A549 (cell line): ENCODE data around the gene MAP1S.
A peak's percentile ranks its signal among the peaks of the same experiment; 100 is the strongest.

Experiments used
- CEBPB ChIP-seq, 2 experiments: fragments of >200 bp in 1 of 2; sonication (Bioruptor Twin) in 1 of 2; formaldehyde crosslinking in 1 of 2; IDR thresholded peaks; 2 replicates each; pipeline ENCODE4 v1.6.1; 2012 to 2016
- CTCF ChIP-seq: fragments of >200 bp; sonication (Bioruptor Twin); formaldehyde crosslinking; IDR thresholded peaks from 3 replicates; pipeline ENCODE4 v1.5.1; 2016
- HES2 ChIP-seq: fragments of >200 bp; sonication (Bioruptor Twin); formaldehyde crosslinking; IDR thresholded peaks from 2 replicates; pipeline ENCODE4 v1.6.1; 2016

GRCh38 chr19:17688853-17689595 is 30.3 kb upstream of the MAP1S start:
- 0 out of 4 replicates have a peak, but pooled peaks of 1 of the 2 experiments have one; percentile 46 for TF ChIP-seq CEBPB (IDR thresholded peaks at IDR 0.05)
- no peak for TF ChIP-seq HES2
- no peak for TF ChIP-seq CTCF
